ENCODE results near the gene GNB1L.

GNB1L gene

GRCh38 chr22:19876314-19876940 lies 21.8 kb upstream of the GNB1L start:
- DNase-seq (ENCODE audit: low spot score): no peak

GRCh38 chr22:19875531-19876313 lies 21.0 kb upstream of the GNB1L start:
- no peak for DNase-seq (ENCODE audit: low spot score)

GRCh38 chr22:19875061-19875530 lies 20.4 kb upstream of the GNB1L start:
- DNase-seq (ENCODE audit: low spot score): no peak

GRCh38 chr22:19874307-19875060 lies 19.8 kb upstream of the GNB1L start:
- DNase-seq (ENCODE audit: low spot score): no peak

GRCh38 chr22:19873960-19874306 lies 19.3 kb upstream of the GNB1L start:
- DNase-seq (ENCODE audit: low spot score): no peak

DNA sequence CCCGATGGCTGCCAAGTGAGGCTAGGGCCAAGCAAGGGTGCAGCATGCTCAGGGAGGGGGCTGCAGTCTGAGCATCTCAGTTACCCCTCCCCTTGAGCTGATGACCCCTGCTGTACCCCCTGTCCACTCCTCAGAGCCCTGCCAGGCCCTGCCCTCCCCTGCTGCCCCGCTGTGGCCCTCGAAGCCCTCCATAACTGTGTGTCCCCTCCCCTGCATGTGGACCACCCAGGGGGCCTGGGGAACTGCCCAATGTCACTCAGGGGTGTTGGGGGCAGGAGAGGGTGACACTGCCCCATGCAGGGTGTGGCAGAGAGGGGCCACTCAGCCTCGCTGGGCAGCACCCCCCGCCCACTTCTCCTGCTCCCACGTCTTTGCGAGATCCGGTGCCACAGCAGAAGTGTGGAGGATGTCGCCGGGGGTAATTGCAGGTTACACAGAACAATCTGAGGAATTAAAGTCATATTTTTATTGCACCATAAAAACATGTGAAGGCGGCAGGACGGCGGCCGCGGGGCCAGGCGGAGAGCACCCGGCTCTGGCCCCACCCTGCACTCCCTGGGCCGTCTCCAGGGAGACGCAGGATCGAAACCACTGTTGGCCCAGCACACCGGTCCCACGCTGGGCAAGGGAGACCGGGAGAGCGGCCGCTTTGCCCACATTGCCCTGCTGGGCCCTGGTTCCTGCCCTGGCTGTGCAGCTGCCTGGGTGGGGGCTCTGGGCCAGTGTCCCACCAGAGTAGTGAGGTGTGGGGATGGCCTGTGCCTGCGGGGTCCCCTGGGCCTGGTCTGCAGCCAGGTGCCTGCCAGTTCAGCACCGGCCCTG lies 18.7 kb upstream of the GNB1L start:
- DNase-seq (ENCODE audit: low spot score): no peak

GRCh38 chr22:19872779-19873137 lies 18.1 kb upstream of the GNB1L start:
- no peak for DNase-seq (ENCODE audit: low spot score)

DNA sequence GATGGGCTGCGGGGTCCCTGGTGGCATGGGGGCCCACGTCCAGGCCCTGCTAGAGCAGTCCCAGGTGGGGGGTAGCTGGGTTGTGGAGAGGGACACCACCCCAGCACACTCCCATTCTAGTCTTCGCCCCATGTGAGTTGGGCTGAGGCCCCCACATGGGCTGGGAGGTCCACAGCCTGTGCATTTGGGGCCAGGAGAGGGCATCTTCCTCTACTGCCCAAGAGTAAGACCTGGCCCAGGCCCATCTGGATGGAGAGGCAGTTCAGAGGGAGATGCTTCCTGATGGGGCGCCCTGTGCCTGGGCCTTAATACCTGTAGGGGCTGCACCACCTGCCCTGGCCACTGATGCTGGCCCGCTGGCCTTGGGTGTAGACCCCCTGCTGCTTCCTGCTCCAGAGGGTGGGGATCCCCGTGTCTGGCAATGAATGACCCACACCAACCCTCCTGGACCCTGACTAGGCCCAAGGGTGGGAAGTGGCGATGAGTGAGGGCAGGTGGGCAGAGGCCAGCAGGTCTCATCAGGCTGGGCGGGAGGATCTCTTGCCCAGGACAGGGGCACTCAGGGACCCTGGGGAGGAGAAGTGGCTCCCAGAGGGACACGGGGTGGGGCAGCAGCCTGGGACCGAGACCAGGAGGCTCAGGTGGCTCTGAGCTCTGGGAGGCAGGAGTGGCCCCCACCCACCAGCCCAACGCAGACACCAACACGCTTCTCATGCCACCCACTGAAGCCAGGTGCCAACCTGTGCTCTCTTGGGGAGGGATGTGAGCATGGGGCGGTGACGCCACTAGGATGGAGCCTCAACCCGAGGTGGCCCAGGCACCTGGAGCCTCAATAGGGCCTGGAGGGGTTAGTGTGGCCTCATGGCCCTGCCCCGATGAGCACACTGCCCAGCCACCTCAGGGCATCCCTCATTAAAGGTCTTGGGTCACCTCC lies 17.4 kb upstream of the GNB1L start:
- DNase-seq (ENCODE audit: low spot score): no peak

DNA sequence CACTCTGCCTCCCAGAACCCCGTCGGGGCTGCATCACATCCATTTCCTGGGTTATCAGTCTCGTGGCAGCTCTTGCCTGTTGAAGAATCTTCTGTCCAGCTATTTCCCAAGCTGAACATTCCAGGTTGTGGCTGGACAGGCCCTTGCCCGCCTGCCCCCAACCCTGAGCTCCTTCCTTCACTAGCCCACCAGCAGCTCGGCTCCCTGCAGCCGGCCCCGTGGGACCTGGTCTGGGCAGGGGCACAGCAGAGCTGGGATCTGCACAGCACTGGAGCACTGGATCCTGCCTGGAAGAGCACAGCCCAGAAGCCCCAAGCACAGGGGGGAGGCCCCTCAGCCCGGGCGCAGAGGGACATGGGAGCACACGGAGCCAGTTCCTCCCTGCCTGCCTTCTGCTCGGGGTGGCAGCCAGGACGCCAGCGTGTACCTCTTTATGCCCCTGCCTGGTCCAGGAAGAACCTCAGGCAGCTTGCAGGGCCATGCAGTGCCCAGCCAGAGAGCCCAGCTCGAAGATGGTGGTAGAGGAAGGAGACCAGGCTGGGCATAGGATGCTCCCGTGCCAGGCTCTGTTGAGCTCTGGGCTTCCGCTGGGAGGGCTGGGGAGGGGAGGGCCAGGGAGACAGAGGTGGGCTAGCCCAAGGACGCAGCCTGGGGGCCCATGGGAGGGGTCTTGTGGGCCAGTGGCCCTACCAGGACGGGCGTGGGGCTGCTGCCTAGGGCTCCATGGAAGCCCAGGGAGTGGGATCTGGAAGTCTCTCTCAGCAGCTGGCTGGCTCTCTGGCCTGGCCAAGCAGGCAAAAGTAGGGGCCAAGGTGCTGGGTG lies 16.6 kb upstream of the GNB1L start:
- no peak for DNase-seq (ENCODE audit: low spot score)

DNA sequence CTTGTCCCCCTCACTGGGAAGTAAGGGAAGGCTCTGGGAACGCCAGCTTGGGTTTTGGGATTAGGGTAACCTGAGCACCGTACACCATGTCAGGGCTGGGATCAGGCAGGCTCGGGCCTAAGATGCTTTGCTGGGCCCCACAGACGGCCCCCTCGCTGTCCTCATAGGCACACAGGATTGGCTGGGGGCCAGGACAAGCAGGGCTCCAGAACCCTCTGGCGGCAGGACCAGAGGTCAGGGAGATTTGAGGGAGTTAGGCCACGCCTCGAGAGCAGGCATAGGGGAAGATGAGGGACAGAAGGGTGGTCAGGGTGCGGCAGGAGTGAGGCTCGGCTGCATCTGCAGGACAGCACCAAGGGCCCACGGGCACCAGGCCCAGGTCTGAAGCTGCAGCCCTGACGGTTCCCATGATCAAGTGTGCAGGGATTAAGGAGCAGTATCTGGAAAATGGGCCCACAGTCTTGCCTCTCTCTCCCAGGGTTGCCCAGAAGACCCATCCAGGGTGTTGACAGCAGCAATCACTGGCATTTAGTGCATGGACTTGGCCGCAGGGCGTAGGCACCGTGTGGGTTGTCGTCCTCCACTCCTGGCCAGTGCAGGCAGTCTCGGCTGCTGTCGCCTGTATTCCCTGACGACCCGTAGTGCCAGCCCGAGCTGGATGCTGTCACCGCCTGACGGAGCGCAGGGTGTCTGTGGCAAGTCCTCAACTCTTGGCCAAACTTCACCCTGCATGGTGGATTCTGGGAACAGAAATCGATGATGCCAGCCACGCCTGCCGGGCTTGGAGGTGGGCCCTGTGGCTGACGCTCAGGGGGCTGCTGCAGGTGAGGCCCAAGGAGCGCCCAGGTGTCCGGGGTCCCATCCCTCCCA lies 15.7 kb upstream of the GNB1L start:
- no peak for DNase-seq (ENCODE audit: low spot score)

- no peak for DNase-seq (ENCODE audit: low spot score)
These were observed 15.0 kb upstream of the GNB1L start for GRCh38 chr22:19869497-19870152.

DNA sequence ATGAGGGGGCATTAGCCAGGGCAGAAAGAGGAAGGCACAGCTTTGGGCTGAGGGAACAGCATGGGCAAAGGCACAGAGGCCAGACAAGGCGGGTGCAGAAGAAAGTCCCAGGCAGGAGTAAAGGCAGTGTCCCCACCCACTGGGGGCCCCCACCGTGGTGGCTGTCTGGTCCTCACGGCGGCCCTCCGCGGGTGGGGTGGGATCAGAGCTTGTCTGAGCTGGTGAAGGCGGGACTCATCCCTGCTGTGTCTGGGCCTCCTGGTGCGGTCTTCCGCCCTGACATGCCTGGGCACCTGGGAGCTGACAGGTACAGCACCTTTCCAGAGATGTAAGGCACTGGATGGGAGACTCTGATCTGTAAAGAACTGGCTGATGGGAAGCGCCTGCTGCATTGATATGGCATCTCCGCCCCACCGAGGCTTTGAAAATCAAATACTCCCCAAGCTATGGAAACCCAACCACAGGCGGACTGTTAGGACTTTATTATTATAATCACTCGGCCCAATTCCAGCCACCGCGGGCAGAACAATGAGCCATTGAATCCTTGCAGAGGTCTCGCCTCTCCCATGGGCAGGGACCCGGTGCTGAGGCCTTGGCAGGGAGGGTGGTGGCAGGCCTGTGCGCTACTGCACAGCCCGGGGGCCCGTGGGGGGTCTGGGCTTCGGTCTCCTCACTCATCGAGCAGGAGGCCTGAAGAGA lies 14.2 kb upstream of the GNB1L start:
- DNase-seq (ENCODE audit: low spot score): no peak

DNA sequence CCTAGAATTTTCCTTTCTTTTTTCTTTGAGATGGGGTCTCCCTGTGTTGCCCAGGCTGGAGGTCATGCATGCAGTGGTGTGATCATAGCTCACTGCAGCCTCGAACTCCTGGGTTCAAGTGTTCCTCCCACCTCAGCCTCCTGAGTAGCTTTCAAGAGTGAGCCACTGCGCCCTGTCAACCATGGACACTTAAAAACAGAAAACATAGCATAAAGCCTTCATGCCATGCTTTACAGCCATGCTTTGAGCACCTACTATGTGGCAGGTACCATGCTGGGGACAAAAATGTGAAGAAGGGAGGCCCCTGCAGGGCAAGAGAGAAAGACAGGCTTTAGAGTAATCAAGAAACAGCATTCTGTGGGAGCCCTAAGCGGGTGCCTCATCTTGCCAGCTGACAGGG lies 13.7 kb upstream of the GNB1L start:
- DNase-seq (ENCODE audit: low spot score): no peak

DNA sequence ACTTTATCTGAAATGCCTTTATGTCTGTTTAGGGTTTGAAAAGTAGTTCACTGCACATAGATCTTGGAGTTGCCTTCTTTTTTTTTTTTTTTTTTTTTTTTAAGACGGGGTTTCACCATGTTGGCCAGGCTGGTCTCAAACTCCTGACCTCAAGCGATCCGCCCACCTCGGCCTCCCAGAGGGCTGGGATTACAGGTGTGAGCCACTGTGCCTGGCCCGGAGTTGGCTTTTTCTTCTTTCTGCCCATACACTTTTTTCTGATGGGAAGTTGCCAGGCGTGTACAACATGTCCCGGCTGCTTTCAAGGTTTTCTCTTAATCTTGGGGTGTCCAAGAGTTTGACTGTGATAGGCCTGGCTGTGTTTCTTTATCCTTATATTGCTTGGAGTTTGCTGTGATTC lies 12.9 kb upstream of the GNB1L start:
- DNase-seq (ENCODE audit: low spot score): no peak

DNA sequence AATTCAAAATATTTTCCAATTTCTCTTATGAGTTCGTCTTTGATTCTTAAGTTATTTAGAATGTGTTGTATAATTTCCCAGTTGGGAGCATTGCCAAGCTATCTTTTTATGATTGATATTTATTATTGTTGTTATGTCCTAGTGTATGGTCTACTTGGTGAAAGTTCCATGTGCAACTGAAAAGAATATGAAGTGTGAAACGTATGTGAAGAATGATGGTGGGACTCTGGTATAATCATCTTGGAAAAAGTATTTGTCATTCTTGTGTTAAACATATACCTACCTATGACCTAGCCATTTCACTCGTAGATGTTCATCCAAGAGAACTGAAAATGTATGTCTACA lies 12.0 kb upstream of the GNB1L start:
- no peak for DNase-seq (ENCODE audit: low spot score)

- DNase-seq (ENCODE audit: low spot score): no peak
These were observed 10.6 kb upstream of the GNB1L start for GRCh38 chr22:19865141-19865829.

DNA sequence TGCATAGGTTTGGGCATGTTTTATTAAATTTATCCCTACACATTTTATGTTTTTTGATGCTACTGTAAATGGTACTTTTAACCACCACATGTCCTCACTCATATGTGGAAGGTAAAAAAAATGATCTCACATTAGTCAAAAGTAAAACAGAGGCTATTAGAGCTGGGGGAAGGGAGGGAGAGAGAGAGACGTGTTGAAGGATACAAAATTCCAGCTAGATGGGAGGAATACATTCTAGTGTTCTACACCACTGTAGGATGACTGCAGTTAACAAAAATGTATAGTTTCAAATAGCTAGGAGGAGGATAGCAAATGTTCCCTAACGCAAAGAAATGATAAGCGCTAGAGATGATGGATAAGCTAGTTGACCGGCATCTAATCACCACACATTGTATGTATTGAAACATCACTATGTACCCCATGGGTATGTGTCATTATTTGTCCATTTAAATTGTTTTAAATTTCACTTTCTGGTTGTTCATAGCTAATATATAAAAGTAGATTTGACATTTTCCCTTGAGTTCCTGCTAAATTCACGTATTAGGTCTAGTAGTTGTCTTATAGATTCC lies 9.9 kb upstream of the GNB1L start:
- no peak for DNase-seq (ENCODE audit: low spot score)

All from kidney tubule cell (primary cell).